OCI-LY7 (cell line): ENCODE results near the gene BLMH. TPM values are rescaled to one million over a fixed set of nuclear protein-coding genes. Genes with fewer than 3 reads are reported as not detected.
A peak's percentile ranks its signal among the peaks of the same experiment; 100 is the strongest.
"Not testable (repeated sequence)": the region's sequence is repeated elsewhere in the genome, so short reads cannot be mapped to it uniquely, and the experiment has no call there.

Experiments used
- BruUV-seq: library from RNA; stranded (reverse); fragments of 400-500 nt; replicated peaks from 2 replicates; lab custom pipeline; 2021; lab: Mats Ljungman, UMichigan
- CTCF ChIA-PET: fragments of 300-600 bp; sonication (Branson Sonifier 250); formaldehyde crosslinking; loops from one replicate; lab custom pipeline; 2022; ENCODE audit warnings: antibody characterized with exemption; ENCODE audit not compliant: unreplicated experiment; lab: Charles Lee
- POLR2A ChIA-PET: fragments of 300-600 bp; sonication (Branson Sonifier 250); formaldehyde crosslinking; loops from one replicate; lab custom pipeline; 2022; ENCODE audit warnings: antibody characterized with exemption; lab: Charles Lee
- DNase-seq: peaks from one replicate; pipeline ENCODE4 v3.0.0-alpha.2; 2015; ENCODE audit warnings: low spot score
- H2AFZ ChIP-seq: fragments of 200-600 bp; sonication (generic), shearing (Covaris generic); 2 replicates; pipeline ENCODE4 v1.6.1; 2014; ENCODE audit warnings: mild to moderate bottlenecking, antibody characterized with exemption, low read length, moderate library complexity
- H3K27ac ChIP-seq: fragments of 200-600 bp; sonication (generic); 2 replicates; pipeline ENCODE4 v1.5.1; 2014; ENCODE audit warnings: mixed run types, low read depth, mild to moderate bottlenecking, moderate library complexity, low read length, inconsistent platforms; ENCODE audit not compliant: poor library complexity, severe bottlenecking
- H3K36me3 ChIP-seq: fragments of 200-600 bp; sonication (generic); 2 replicates; pipeline ENCODE4 v1.6.1; 2014; ENCODE audit warnings: mild to moderate bottlenecking, antibody characterized with exemption, low read length, moderate library complexity, mixed read lengths; ENCODE audit not compliant: insufficient read depth
- H3K4me1 ChIP-seq: fragments of 200-600 bp; sonication (generic); 2 replicates; pipeline ENCODE4 v1.5.1; 2014; ENCODE audit warnings: mild to moderate bottlenecking, low read length; ENCODE audit not compliant: insufficient read depth, poor library complexity, severe bottlenecking
- H3K4me2 ChIP-seq: fragments of 200-600 bp; sonication (generic); 2 replicates; pipeline ENCODE4 v1.6.1; 2014; ENCODE audit warnings: mild to moderate bottlenecking, low read length
- H3K4me3 ChIP-seq: fragments of 200-600 bp; sonication (generic); 2 replicates; pipeline ENCODE4 v1.5.1; 2014; ENCODE audit warnings: mild to moderate bottlenecking, low read depth, low read length; ENCODE audit not compliant: poor library complexity, severe bottlenecking
- H3K79me2 ChIP-seq: fragments of 200-600 bp; sonication (generic); 2 replicates; pipeline ENCODE4 v1.6.1; 2016; ENCODE audit warnings: low read depth, mild to moderate bottlenecking, low read length, moderate library complexity, mixed read lengths; ENCODE audit not compliant: insufficient read depth
- H3K9me2 ChIP-seq: fragments of 200-600 bp; sonication (generic); 2 replicates; pipeline ENCODE4 v1.6.1; 2016; ENCODE audit warnings: mild to moderate bottlenecking, low read length, mixed read lengths; ENCODE audit not compliant: insufficient read depth
- H3K9me3 ChIP-seq: fragments of 200-600 bp; sonication (generic); 2 replicates; pipeline ENCODE4 v1.6.1; 2014; ENCODE audit warnings: mild to moderate bottlenecking, mixed run types, low read length, mixed read lengths
- H4K20me1 ChIP-seq: fragments of 200-600 bp; sonication (generic); 2 replicates; pipeline ENCODE4 v1.6.1; 2014; ENCODE audit warnings: mild to moderate bottlenecking, antibody characterized with exemption, low read length, moderate library complexity, mixed read lengths; ENCODE audit not compliant: insufficient read depth
- CTCF ChIP-seq: fragments of 200-600 bp; sonication (generic); conservative IDR thresholded peaks from 2 replicates; pipeline ENCODE4 v1.5.1; 2014; ENCODE audit warnings: mild to moderate bottlenecking, antibody characterized with exemption, low read length, moderate library complexity, mixed read lengths
- EZH2phosphoT487 ChIP-seq: fragments of 200-600 bp; sonication (generic); IDR thresholded peaks from 2 replicates; pipeline ENCODE4 v1.6.1; 2018; ENCODE audit warnings: low read depth, borderline replicate concordance, mild to moderate bottlenecking, mixed run types, antibody characterized with exemption, low read length, moderate library complexity, mixed read lengths
- intact Hi-C: fragments of 100-400 bp; cut with micrococcal nuclease; formaldehyde crosslinking; loops from one replicate; pipeline ENCODE4 v1.10.0; 2022; ENCODE audit not compliant: unreplicated experiment
- total RNA-seq, 2 experiments: library from RNA; depleted of rRNA in 1 of 2; stranded (reverse); fragments of >200 nt in 1 of 2; shearing (Covaris generic) in 1 of 2; gene quantifications; 2 replicates each; pipeline ENCODE4 v1.2.3, GENCODE V29; 2014 to 2022

Gene BLMH
- total RNA-seq, 2 experiments from 2014 or later = 35.0 to 65.7 TPM

- no peaks in the 10 kb centered on the region for H3K79me2 ChIP-seq
- POLR2A ChIA-PET = no interaction called here
- BruUV-seq = no TSS peak
- H3K9me3 ChIP-seq = no peaks in the 10 kb centered on the region
- no peaks in the 10 kb centered on the region for H4K20me1 ChIP-seq
- TF ChIP-seq EZH2phosphoT487 = no peak
- DNase-seq = no peak
- no peak overlapping the region for H3K27ac ChIP-seq
- no peaks in the 10 kb centered on the region for H3K4me1 ChIP-seq
- no peaks in the 10 kb centered on the region for H3K36me3 ChIP-seq
- H3K4me2 ChIP-seq = no peak overlapping the region
- H3K9me2 ChIP-seq = no peaks in the 10 kb centered on the region
- CTCF ChIA-PET = no interaction called here
- intact Hi-C loops = no loop called here
- no peak overlapping the region for H2AFZ ChIP-seq
- H3K4me3 ChIP-seq = no peak overlapping the region
These were observed 84.1 kb downstream of the BLMH start for GRCh38 chr17:30207655-30208054.

- Histone ChIP-seq H4K20me1 (no peaks in the 10 kb centered on the region), H3K27ac (no peak overlapping the region), H2AFZ (no peak overlapping the region), H3K79me2 (no peaks in the 10 kb centered on the region), H3K4me2 (no peak overlapping the region), H3K9me3 (no peaks in the 10 kb centered on the region), H3K4me3 (no peak overlapping the region), H3K4me1 (no peaks in the 10 kb centered on the region), H3K36me3 (no peaks in the 10 kb centered on the region), H3K9me2 (no peaks in the 10 kb centered on the region)
- intact Hi-C loops = no loop called here
- DNase-seq = no peak
- no peak for TF ChIP-seq EZH2phosphoT487
- peak; percentile 33 for TF ChIP-seq CTCF
- no TSS peak for BruUV-seq
- ChIA-PET POLR2A (interaction anchor here (1.1 to 1.2 kb wide), 2 partner anchors 22 to 34 kb away, joined by 3 read pairs; no protein-coding TSS in a partner anchor), CTCF (no interaction called here)
These were observed 88.2 kb downstream of the BLMH start for GRCh38 chr17:30203471-30203981.

- CTCF ChIA-PET, H3K79me2 ChIP-seq, intact Hi-C loops, H3K4me3 ChIP-seq, DNase-seq, H3K4me2 ChIP-seq, H3K4me1 ChIP-seq, H2AFZ ChIP-seq, H3K9me3 ChIP-seq, BruUV-seq, H4K20me1 ChIP-seq, H3K9me2 ChIP-seq, POLR2A ChIA-PET, H3K36me3 ChIP-seq, H3K27ac ChIP-seq: not testable (repeated sequence)
These were observed 91.1 kb downstream of the BLMH start for GRCh38 chr17:30200656-30201055.

- POLR2A ChIA-PET = no interaction called here
- H3K79me2 ChIP-seq = no peaks in the 10 kb centered on the region
- H3K36me3 ChIP-seq = no peaks in the 10 kb centered on the region
- no peaks in the 10 kb centered on the region for H3K4me1 ChIP-seq
- CTCF ChIA-PET = no interaction called here
- no peak for DNase-seq
- H3K27ac ChIP-seq = no peak overlapping the region
- no peak overlapping the region for H2AFZ ChIP-seq
- TF ChIP-seq CTCF = no peak
- no peaks in the 10 kb centered on the region for H4K20me1 ChIP-seq
- no peaks in the 10 kb centered on the region for H3K9me3 ChIP-seq
- intact Hi-C loops = no loop called here
- BruUV-seq = no TSS peak
- H3K4me3 ChIP-seq = no peak overlapping the region
- no peak overlapping the region for H3K4me2 ChIP-seq
- H3K9me2 ChIP-seq = no peaks in the 10 kb centered on the region
These were observed 91.6 kb downstream of the BLMH start for GRCh38 chr17:30200106-30200505.
